H1 (cell line): Measurements from ENCODE around the gene B4GALNT3. TPM values are rescaled to one million over a fixed set of nuclear protein-coding genes. Genes with fewer than 3 reads are reported as not detected.

Source experiments
- CTCF ChIA-PET: fragments of 300-600 bp; sonication (Branson Sonifier 250); formaldehyde crosslinking; loops from one replicate; lab custom pipeline; 2021; ENCODE audit not compliant: partially characterized antibody; lab: Charles Lee
- POLR2A ChIA-PET: fragments of 300-600 bp; sonication (Branson Sonifier 250); formaldehyde crosslinking; loops from one replicate; lab custom pipeline; 2021; ENCODE audit warnings: inconsistent platforms; ENCODE audit not compliant: partially characterized antibody; lab: Charles Lee
- DNase-seq, 2 experiments: peaks; one replicate each; pipeline versions ENCODE4 v3.0.0 to v3.0.0-alpha.2; 2010 to 2022; ENCODE audit warnings: low spot score in 2 of 2, low read depth in 1 of 2, mixed read lengths in 1 of 2
- FAIRE-seq: peaks from 2 replicates; lab custom pipeline; 2011; peaks lifted over from hg19 to GRCh38; lab: Jason Lieb, UNC
- H2AFZ ChIP-seq: 2 replicates; pipeline ENCODE4 v1.8.1; 2012; ENCODE audit warnings: low read length, inconsistent platforms
- H2AK5ac ChIP-seq: 2 replicates; pipeline ENCODE4 v1.6.1; 2013; ENCODE audit warnings: low read depth, low read length
- H2BK120ac ChIP-seq: replicated peaks from 2 replicates; pipeline ENCODE3; 2013; ENCODE audit warnings: low read depth, low read length, inconsistent platforms
- H2BK12ac ChIP-seq: 2 replicates; pipeline ENCODE4 v1.6.1; 2013; ENCODE audit warnings: low read depth, low read length
- H2BK15ac ChIP-seq: 2 replicates; pipeline ENCODE4 v1.6.1; 2013; ENCODE audit warnings: low read length
- H2BK20ac ChIP-seq: 2 replicates; pipeline ENCODE4 v1.6.1; 2013; ENCODE audit warnings: low read length
- H2BK5ac ChIP-seq: 2 replicates; pipeline ENCODE4 v1.6.1; 2013; ENCODE audit warnings: low read depth, low read length
- H3K14ac ChIP-seq: 2 replicates; pipeline ENCODE4 v1.6.1; 2013; ENCODE audit warnings: inconsistent platforms; ENCODE audit not compliant: insufficient read length
- H3K18ac ChIP-seq: 2 replicates; pipeline ENCODE4 v1.6.1; 2013; ENCODE audit warnings: low read length; ENCODE audit errors: extremely low read depth
- H3K23ac ChIP-seq: 2 replicates; pipeline ENCODE4 v1.6.1; 2013; ENCODE audit warnings: inconsistent platforms; ENCODE audit not compliant: insufficient read length
- H3K23me2 ChIP-seq: 2 replicates; pipeline ENCODE4 v1.6.1; 2013; ENCODE audit warnings: low read depth, low read length
- H3K27ac ChIP-seq: 2 replicates; pipeline ENCODE4 v1.6.1; 2011; ENCODE audit warnings: low read depth, low read length, inconsistent platforms
- H3K27me3 ChIP-seq, 4 experiments: replicated peaks in 1 of 4; 1 replicate in 1 of 4; 2 replicates in 3 of 4; pipeline versions ENCODE4 v1.6.1 to v1.8.1; 2011 to 2013; ENCODE audit warnings: low read length in 3 of 4, mild to moderate bottlenecking in 3 of 4, inconsistent platforms in 2 of 4, mixed read lengths in 2 of 4, moderate library complexity in 1 of 4; ENCODE audit not compliant: control insufficient read depth in 3 of 4, insufficient read depth in 3 of 4; ENCODE audit errors: extremely low read depth in 1 of 4
- H3K36me3 ChIP-seq, 4 experiments: 2 replicates each; pipeline versions ENCODE4 v1.6.1 to v1.8.1; 2011 to 2013; ENCODE audit warnings: mild to moderate bottlenecking in 4 of 4, low read length in 3 of 4, moderate library complexity in 2 of 4, control low read depth in 1 of 4, inconsistent platforms in 1 of 4; ENCODE audit not compliant: insufficient read depth in 4 of 4, control insufficient read depth in 2 of 4
- H3K4ac ChIP-seq: replicated peaks from 2 replicates; pipeline ENCODE3; 2013; ENCODE audit warnings: low read length, low read depth, mixed read lengths, inconsistent platforms; ENCODE audit not compliant: insufficient read length
- H3K4me1 ChIP-seq, 4 experiments: replicated peaks in 1 of 4; 1 replicate in 1 of 4; 2 replicates in 3 of 4; pipeline versions ENCODE4 v1.6.1 to v1.8.1; 2011 to 2013; ENCODE audit warnings: low read length in 3 of 4, inconsistent platforms in 2 of 4, mixed read lengths in 1 of 4; ENCODE audit not compliant: insufficient read depth in 4 of 4, control insufficient read depth in 3 of 4
- H3K4me2 ChIP-seq, 2 experiments: 2 replicates each; pipeline versions ENCODE4 v1.6.1 to v1.8.1; 2011 to 2013; ENCODE audit warnings: low read depth in 2 of 2, low read length in 2 of 2, control low read depth in 1 of 2, inconsistent platforms in 1 of 2, mild to moderate bottlenecking in 1 of 2; ENCODE audit not compliant: insufficient read depth in 1 of 2
- H3K4me3 ChIP-seq, 4 experiments: fragments of 200-600, 300-600 bp in 1 of 4; sonication (generic), shearing (Covaris generic), sonication (Bioruptor Twin) in 1 of 4; 2 replicates each; pipeline versions ENCODE4 v1.5.1 to v1.8.1; 2011 to 2016; ENCODE audit warnings: low read length in 4 of 4, low read depth in 3 of 4, control low read depth in 2 of 4, inconsistent platforms in 2 of 4, mild to moderate bottlenecking in 2 of 4, mixed read lengths in 1 of 4, moderate library complexity in 1 of 4; ENCODE audit not compliant: insufficient read depth in 2 of 4; ENCODE audit errors: extremely low read depth in 1 of 4
- H3K56ac ChIP-seq: replicated peaks from 2 replicates; pipeline ENCODE3; 2013; ENCODE audit warnings: low read depth, mild to moderate bottlenecking, mixed read lengths, low read length, inconsistent platforms; ENCODE audit not compliant: insufficient read length
- H3K79me1 ChIP-seq: 2 replicates; pipeline ENCODE4 v1.6.1; 2013; ENCODE audit warnings: low read depth, low read length, control low read depth
- H3K79me2 ChIP-seq, 2 experiments: 2 replicates each; pipeline versions ENCODE4 v1.6.1 to v1.8.1; 2012 to 2013; ENCODE audit warnings: low read length in 2 of 2, mild to moderate bottlenecking in 2 of 2, inconsistent platforms in 1 of 2; ENCODE audit not compliant: insufficient read depth in 2 of 2, control insufficient read depth in 1 of 2
- H3K9ac ChIP-seq, 4 experiments: replicated peaks in 1 of 4; 1 replicate in 1 of 4; 2 replicates in 3 of 4; pipeline versions ENCODE4 v1.6.1 to v1.8.1; 2011 to 2013; ENCODE audit warnings: low read depth in 3 of 4, low read length in 3 of 4, control low read depth in 2 of 4, mild to moderate bottlenecking in 2 of 4, moderate library complexity in 2 of 4, inconsistent platforms in 1 of 4; ENCODE audit errors: extremely low read depth in 1 of 4
- H3K9me3 ChIP-seq, 2 experiments: 2 replicates each; pipeline versions ENCODE4 v1.6.1 to v1.8.1; 2012 to 2013; ENCODE audit warnings: mild to moderate bottlenecking in 2 of 2, moderate library complexity in 2 of 2, control low read depth in 1 of 2, inconsistent platforms in 1 of 2, low read depth in 1 of 2, low read length in 1 of 2, mixed read lengths in 1 of 2; ENCODE audit not compliant: insufficient read depth in 2 of 2
- H4K20me1 ChIP-seq, 2 experiments: replicated peaks in 1 of 2; 2 replicates each; pipeline versions ENCODE3 to v1.8.1; 2011 to 2013; ENCODE audit warnings: inconsistent platforms in 2 of 2, low read length in 2 of 2, mild to moderate bottlenecking in 1 of 2; ENCODE audit not compliant: insufficient read depth in 2 of 2, control insufficient read depth in 1 of 2
- H4K5ac ChIP-seq: 2 replicates; pipeline ENCODE4 v1.6.1; 2013; ENCODE audit warnings: low read length, low read depth, mixed read lengths, inconsistent platforms; ENCODE audit not compliant: insufficient read length
- H4K8ac ChIP-seq: 2 replicates; pipeline ENCODE4 v1.8.0; 2013; ENCODE audit warnings: mild to moderate bottlenecking, moderate library complexity, low read length, inconsistent platforms; ENCODE audit not compliant: insufficient read depth; ENCODE audit errors: extremely low read depth
- H4K91ac ChIP-seq: replicated peaks from 2 replicates; pipeline ENCODE3; 2013; ENCODE audit warnings: low read length, mixed read lengths, inconsistent platforms; ENCODE audit not compliant: insufficient read length
- HDAC6 ChIP-seq: IDR thresholded peaks from one replicate; pipeline ENCODE4 v1.7.1; 2012; ENCODE audit warnings: low read depth, mild to moderate bottlenecking, inconsistent platforms, low read length, moderate library complexity
- RAD21 ChIP-seq, 2 experiments: IDR thresholded peaks in 1 of 2; conservative IDR thresholded peaks in 1 of 2; 2 replicates each; pipeline ENCODE4 v1.6.1; 2011; ENCODE audit warnings: low read depth in 2 of 2, low read length in 2 of 2, improper control_type of control experiment in 1 of 2, inconsistent platforms in 1 of 2, mild to moderate bottlenecking in 1 of 2, moderate library complexity in 1 of 2
- WGBS, 2 experiments: shearing (Covaris generic) in 1 of 2; methylation state at CpG; one replicate each; pipeline versions ENCODE4 v1.1.6 to v1.1.7; 2013 to 2015; ENCODE audit warnings: low lambda C conversion rate in 2 of 2, mixed read lengths in 2 of 2, inconsistent platforms in 1 of 2, low coverage in 1 of 2, missing lambda C conversion rate in 1 of 2; ENCODE audit not compliant: insufficient replicate concordance in 2 of 2, insufficient coverage in 1 of 2, insufficient read length in 1 of 2; ENCODE audit errors: extremely low coverage in 1 of 2, missing lambda C conversion rate in 1 of 2; 5-methylcytosine and 5-hydroxymethylcytosine counted together
- polyA plus RNA-seq, 7 experiments: library from polyadenylated mRNA; depleted of rRNA in 3 of 7; stranded (reverse) in 5 of 7; unstranded in 2 of 7; fragments of >200 nt in 5 of 7; fragments of 200-250 nt in 2 of 7; gene quantifications; 1 replicate in 5 of 7; 2 replicates in 1 of 7; 4 replicates in 1 of 7; pipeline versions ENCODE4 v1.2.1 to v1.2.3, GENCODE V29; 2011 to 2013; ENCODE audit warnings: missing spikeins in 2 of 7, mixed read lengths in 2 of 7
- total RNA-seq: library from RNA; stranded (reverse); fragmentation: NEBNext Ultra II Directional; extraction: Animal tissue kit (Norgen Biotek cat#: 25700); gene quantifications from 2 replicates; pipeline ENCODE4 v1.2.1, GENCODE V29; 2021

Gene B4GALNT3
- total and polyA plus RNA-seq, 2 of the 8 experiments (the other 6 are each of a cell fraction or from before 2014, with no cell fraction given), result 12.5 to 20.3 TPM

DNA sequence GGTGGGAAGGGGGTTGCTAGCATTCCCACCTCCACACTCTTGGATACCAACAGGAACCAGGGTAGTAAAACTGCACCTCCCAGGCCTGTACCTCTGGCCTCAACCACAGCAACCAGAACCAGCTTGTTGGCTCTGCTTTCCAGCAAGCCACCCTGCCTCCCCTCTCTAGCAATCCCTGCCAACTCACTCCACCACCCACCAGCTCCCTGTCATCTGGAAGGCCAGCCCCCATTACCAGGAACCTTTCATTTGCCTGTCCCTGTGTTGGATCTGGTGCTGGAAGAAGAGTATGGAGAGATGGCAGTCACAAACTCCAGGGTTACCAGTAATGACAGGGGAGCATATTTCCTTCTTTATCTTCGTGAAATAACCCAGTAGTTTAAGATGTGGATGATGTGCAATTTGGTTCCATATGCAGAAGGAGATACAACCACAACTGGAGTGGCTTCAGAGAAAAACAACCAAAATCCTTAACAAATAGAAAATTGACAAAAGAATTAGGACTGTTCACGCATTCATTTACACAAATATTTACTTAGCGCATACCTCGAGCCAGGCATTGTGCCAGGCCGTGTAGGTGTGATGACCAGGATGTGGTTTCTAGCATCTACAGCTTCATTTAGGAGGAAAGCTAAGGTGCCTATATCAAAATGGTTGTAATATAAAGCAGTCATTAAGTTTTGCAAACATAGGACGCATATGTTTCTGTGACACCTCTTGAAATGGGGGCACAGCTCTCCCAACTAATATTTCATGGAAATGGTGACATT, 3.4 kb downstream of the B4GALNT3 start:
- Histone ChIP-seq H3K23me2 (peaks cover 9% of the 10 kb centered on the region; the same call in 1 of the 2 replicates), H2AK5ac (no peak overlapping the region), H3K23ac (no peak overlapping the region), H3K18ac (no peak overlapping the region), H2BK5ac (no peak overlapping the region), H4K91ac (no peak overlapping the region), H4K20me1 (peaks cover 6 to 7% of the 10 kb centered on the region in 2 experiments), H2BK20ac (no peak overlapping the region), H3K4me2 (no peak overlapping the region), H3K4me3 (no peak overlapping the region), H2BK12ac (no peak overlapping the region), H3K79me2 (no peaks in the 10 kb centered on the region; a peak in 1 of 4 replicates), H2BK15ac (no peak overlapping the region), H3K79me1 (no peaks in the 10 kb centered on the region; the same call in 1 of the 2 replicates), H4K5ac (no peak overlapping the region), H3K27me3 (peaks cover 0 to 30% (median 16%) of the 10 kb centered on the region in 4 experiments; a peak in 6 of 7 replicates), H3K27ac (no peak overlapping the region), H2AFZ (no peak overlapping the region), H3K14ac (no peak overlapping the region), H3K9me3 (no peaks in the 10 kb centered on the region), H3K9ac (no peak overlapping the region), H4K8ac (no peak overlapping the region), H2BK120ac (no peak overlapping the region), H3K4me1 (peaks cover 0 to 4% (median 2%) of the 10 kb centered on the region in 4 experiments; a peak in 3 of 7 replicates), H3K4ac (no peak overlapping the region), H3K36me3 (no peaks in the 10 kb centered on the region), H3K56ac (no peak overlapping the region)
- TF ChIP-seq HDAC6, result no peak
- no peak for TF ChIP-seq RAD21 (IDR thresholded peaks at IDR 0.05 in 1 of 2, conservative IDR thresholded peaks at IDR 0.05 in 1 of 2; ENCODE audit: low read depth in 2 of 2, low read length in 2 of 2)
- WGBS, 2 experiments, result 95% methylated on average over 6 of the region's 6 CpGs; no CpG with 5 or more reads in 1 of the 2 experiments
- FAIRE-seq (no peak), DNase-seq (no peak)
- CTCF ChIA-PET, result interaction anchor here (0.7 to 4.3 kb wide), 8 partner anchors 9 to 107 kb away, joined by 3 to 28 read pairs (median 7); no protein-coding TSS in a partner anchor
- POLR2A ChIA-PET, result interaction anchor here (1.3 kb wide), 2 partner anchors 32 to 36 kb away, joined by 3 read pairs; no protein-coding TSS in a partner anchor
